ENCODE measurements around the gene EGF. TPM values are rescaled to one million over a fixed set of nuclear protein-coding genes. Genes with fewer than 3 reads are reported as not detected.

EGF gene
- total and polyA plus RNA-seq, 11 donors = 1.3 to 15.0 (median 8.8) TPM

DNA sequence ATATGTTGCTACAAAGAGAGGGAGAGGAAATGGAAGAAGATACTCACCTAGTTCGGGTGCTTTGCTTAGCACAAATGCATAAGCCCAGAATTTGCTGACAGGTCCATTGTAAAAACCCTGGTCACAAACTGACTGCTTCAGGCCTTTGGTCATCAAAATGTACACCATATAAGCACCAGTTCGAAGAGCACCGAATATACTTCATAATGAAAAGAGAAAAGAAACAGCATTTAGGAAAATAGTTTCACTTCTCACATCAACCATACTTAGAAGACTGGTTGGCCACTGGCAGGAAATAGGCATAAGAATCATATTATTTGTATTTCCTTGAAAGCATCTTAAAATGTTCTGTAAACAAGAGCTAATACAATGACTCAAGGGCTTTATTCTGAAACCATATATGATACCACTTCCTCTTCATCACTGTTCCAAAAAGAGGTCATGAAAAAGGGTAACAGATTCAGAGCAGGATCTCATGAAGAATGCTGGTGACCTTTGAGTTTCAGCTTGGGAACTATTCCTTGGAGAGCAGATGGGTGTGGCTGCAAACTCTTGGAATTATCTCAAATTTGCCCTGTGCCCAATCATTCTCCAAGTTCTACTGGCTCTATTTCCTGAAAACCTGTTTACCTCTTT lies 147.0 kb downstream of the EGF start:
- Histone ChIP-seq H3K27ac (peak overlapping the region in 1 of 12 donors; percentile 23), H3K4me1 (peaks cover 0 to 21% (median 0%) of the 10 kb centered on the region in 12 donors), H3K27me3 (no peaks in the 10 kb centered on the region), H3K9me3 (no peaks in the 10 kb centered on the region), H3K4me3 (no peak overlapping the region), H3K36me3 (no peaks in the 10 kb centered on the region)
- no peak for DNase-seq
- ATAC-seq = no peak
- TF ChIP-seq POLR2A (IDR thresholded peaks at IDR 0.05) = no peak
- TF ChIP-seq, protein P1, sequence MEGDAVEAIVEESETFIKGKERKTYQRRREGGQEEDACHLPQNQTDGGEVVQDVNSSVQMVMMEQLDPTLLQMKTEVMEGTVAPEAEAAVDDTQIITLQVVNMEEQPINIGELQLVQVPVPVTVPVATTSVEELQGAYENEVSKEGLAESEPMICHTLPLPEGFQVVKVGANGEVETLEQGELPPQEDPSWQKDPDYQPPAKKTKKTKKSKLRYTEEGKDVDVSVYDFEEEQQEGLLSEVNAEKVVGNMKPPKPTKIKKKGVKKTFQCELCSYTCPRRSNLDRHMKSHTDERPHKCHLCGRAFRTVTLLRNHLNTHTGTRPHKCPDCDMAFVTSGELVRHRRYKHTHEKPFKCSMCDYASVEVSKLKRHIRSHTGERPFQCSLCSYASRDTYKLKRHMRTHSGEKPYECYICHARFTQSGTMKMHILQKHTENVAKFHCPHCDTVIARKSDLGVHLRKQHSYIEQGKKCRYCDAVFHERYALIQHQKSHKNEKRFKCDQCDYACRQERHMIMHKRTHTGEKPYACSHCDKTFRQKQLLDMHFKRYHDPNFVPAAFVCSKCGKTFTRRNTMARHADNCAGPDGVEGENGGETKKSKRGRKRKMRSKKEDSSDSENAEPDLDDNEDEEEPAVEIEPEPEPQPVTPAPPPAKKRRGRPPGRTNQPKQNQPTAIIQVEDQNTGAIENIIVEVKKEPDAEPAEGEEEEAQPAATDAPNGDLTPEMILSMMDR (IDR thresholded peaks at IDR 0.05) = no peak
- intact Hi-C loops (cut with DNase I) = no loop called here
- WGBS, 4 donors = 84 to 98% (median 87%) methylated on average over 3 of the region's 3 CpGs

DNA sequence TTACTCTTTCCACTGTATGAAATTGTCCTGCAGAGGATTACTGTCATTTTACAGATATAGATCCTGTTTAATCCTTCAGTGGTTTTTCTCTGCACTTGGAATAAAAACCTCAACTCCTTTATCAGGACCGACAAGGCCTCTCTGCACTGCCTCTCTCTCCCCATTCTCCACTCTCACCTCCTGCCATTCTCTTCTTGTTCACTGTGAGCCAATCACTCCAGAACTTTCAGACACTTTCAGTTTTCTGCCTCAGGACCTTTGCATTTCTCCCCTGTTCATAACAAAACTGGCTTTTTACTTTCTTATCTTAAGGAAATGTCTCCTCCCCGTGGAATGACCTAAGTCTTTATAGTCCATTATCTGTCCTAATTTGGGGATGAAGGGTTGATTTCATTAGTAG lies 148.4 kb downstream of the EGF start:
- ATAC-seq (no peak), DNase-seq (no peak)
- intact Hi-C loops (cut with DNase I) = no loop called here
- H3K9me3 ChIP-seq = no peaks in the 10 kb centered on the region
- 65 to 81% (median 76%) methylated on average over 2 of the region's 2 CpGs for WGBS, 4 donors
- peaks cover 0 to 21% (median 0%) of the 10 kb centered on the region in 12 donors for H3K4me1 ChIP-seq
- H3K27ac ChIP-seq = no peak overlapping the region
- no peaks in the 10 kb centered on the region for H3K27me3 ChIP-seq
- H3K4me3 ChIP-seq = no peak overlapping the region
- no peaks in the 10 kb centered on the region for H3K36me3 ChIP-seq
- TF ChIP-seq, protein P1 (IDR thresholded peaks at IDR 0.05) = no peak
- TF ChIP-seq POLR2A (IDR thresholded peaks at IDR 0.05) = no peak

Other genes starting within 250 kb of the EGF start
- 10 to 100 TPM in 1 of 9 donors, 1 to 10 TPM in 8; 3.5 to 16.4 (median 6.5) TPM for gene CASP6, start 209.4 kb upstream of the EGF start, total RNA-seq
- gene CASP6, start 209.4 kb upstream of the EGF start, polyA plus RNA-seq = 1 to 10 TPM; 4.4 to 5.7 TPM
- 10 to 100 TPM; 32.6 to 68.5 (median 58.5) TPM for gene PLA2G12A, start 182.8 kb upstream of the EGF start, total RNA-seq
- 10 to 100 TPM; 15.7 to 22.5 TPM for gene PLA2G12A, start 182.8 kb upstream of the EGF start, polyA plus RNA-seq
- 10 to 100 TPM in 3 of 9 donors, 1 to 10 TPM in 6; 6.2 to 52.0 (median 9.0) TPM for gene CFI, start 110.9 kb upstream of the EGF start, total RNA-seq
- 10 to 100 TPM in 1 of 2 donors, 1 to 10 TPM in 1; 6.3 to 11.2 TPM for gene CFI, start 110.9 kb upstream of the EGF start, polyA plus RNA-seq
- 10 to 100 TPM in 2 of 9 donors, 1 to 10 TPM in 7; 3.2 to 10.9 (median 8.5) TPM for gene GAR1, start 97.1 kb upstream of the EGF start, total RNA-seq
- gene GAR1, start 97.1 kb upstream of the EGF start, polyA plus RNA-seq = 10 to 100 TPM; 13.1 to 22.3 TPM
- gene RRH, start 84.9 kb upstream of the EGF start, total RNA-seq = under 1 TPM in 1 of 9 donors, not detected in 8; 0.21 TPM
- under 1 TPM in 1 of 2 donors, not detected in 1; 0.06 TPM for gene RRH, start 84.9 kb upstream of the EGF start, polyA plus RNA-seq
- gene LRIT3, start 64.8 kb upstream of the EGF start, total RNA-seq = not detected
- gene LRIT3, start 64.8 kb upstream of the EGF start, polyA plus RNA-seq = under 1 TPM in 1 of 2 donors, not detected in 1; 0.08 TPM

Data from heart left ventricle (tissue), 16 donors.